DMS 273 treated with DMSO at 0.1 percent for 48 hours (cell line): ENCODE results near the gene PARVA.

ENCODE experiments used
- DNase-seq: peaks from one replicate; lab custom pipeline; 2025; lab: John Stamatoyannopoulos, UW

The PARVA gene

GRCh38 chr11:12547953-12548650 is 170.7 kb downstream of the PARVA start:
- no peak for DNase-seq

GRCh38 chr11:12552692-12553091 is 175.3 kb downstream of the PARVA start:
- DNase-seq = no peak

- DNase-seq = no peak
Observed at GRCh38 chr11:12554122-12554521, 176.8 kb downstream of the PARVA start.

GRCh38 chr11:12556155-12556554 is 178.8 kb downstream of the PARVA start:
- DNase-seq = no peak

GRCh38 chr11:12556788-12557384 is 179.5 kb downstream of the PARVA start:
- DNase-seq = peak; percentile 31

GRCh38 chr11:12559011-12559410 is 181.6 kb downstream of the PARVA start:
- no peak for DNase-seq

GRCh38 chr11:12560362-12560761 is 183.0 kb downstream of the PARVA start:
- no peak for DNase-seq

GRCh38 chr11:12560861-12561260 is 183.5 kb downstream of the PARVA start:
- DNase-seq = no peak

GRCh38 chr11:12564012-12564411 is 186.6 kb downstream of the PARVA start:
- DNase-seq = no peak

GRCh38 chr11:12565406-12565805 is 188.0 kb downstream of the PARVA start:
- DNase-seq = no peak

- no peak for DNase-seq
Observed at GRCh38 chr11:12567746-12568460, 190.5 kb downstream of the PARVA start.

GRCh38 chr11:12569499-12570425 is 192.4 kb downstream of the PARVA start:
- no peak for DNase-seq

- no peak for DNase-seq
Observed at GRCh38 chr11:12573707-12574485, 196.5 kb downstream of the PARVA start.

GRCh38 chr11:12577725-12578644 is 200.6 kb downstream of the PARVA start:
- no peak for DNase-seq

GRCh38 chr11:12581416-12581815 is 204.0 kb downstream of the PARVA start:
- no peak for DNase-seq

- no peak for DNase-seq
Observed at GRCh38 chr11:12581923-12582322, 204.6 kb downstream of the PARVA start.
